A673 (cell line): ENCODE results near the gene TEX54. TPM values are rescaled to one million over a fixed set of nuclear protein-coding genes. Genes with fewer than 3 reads are reported as not detected.

Experiments
- BruUV-seq: library from RNA; stranded (reverse); fragments of 400-500 nt; replicated peaks from 2 replicates; lab custom pipeline; 2021; lab: Mats Ljungman, UMichigan
- CTCF ChIA-PET: fragments of 300-600 bp; sonication (Branson Sonifier 250); formaldehyde crosslinking; loops from one replicate; lab custom pipeline; 2022; ENCODE audit warnings: antibody characterized with exemption; lab: Charles Lee
- POLR2A ChIA-PET: fragments of 300-600 bp; sonication (Branson Sonifier 250); formaldehyde crosslinking; loops from one replicate; lab custom pipeline; 2022; ENCODE audit warnings: antibody characterized with exemption; ENCODE audit not compliant: low non-redundant PET; lab: Charles Lee
- DNase-seq: peaks from one replicate; pipeline ENCODE4 v3.0.0-alpha.2; 2015; ENCODE audit warnings: low spot score
- H3K27ac ChIP-seq: fragments of 200-600 bp; sonication (generic); 2 replicates; pipeline ENCODE4 v1.5.1; 2016; ENCODE audit warnings: mixed run types, low read depth, mild to moderate bottlenecking, mixed read lengths, antibody characterized with exemption, low read length; ENCODE audit not compliant: poor library complexity, severe bottlenecking
- H3K27me3 ChIP-seq: fragments of 200-600 bp; sonication (generic); replicated peaks from 2 replicates; pipeline ENCODE4 v1.6.1; 2017; ENCODE audit warnings: mixed run types, low read depth, mild to moderate bottlenecking, mixed read lengths, antibody characterized with exemption, low read length; ENCODE audit not compliant: insufficient read depth, poor library complexity
- H3K36me3 ChIP-seq: fragments of 200-600 bp; sonication (generic); 2 replicates; pipeline ENCODE4 v1.6.1; 2016; ENCODE audit warnings: mixed run types, mild to moderate bottlenecking, mixed read lengths, antibody characterized with exemption, low read length; ENCODE audit not compliant: insufficient read depth, poor library complexity, severe bottlenecking
- H3K4me1 ChIP-seq: fragments of 200-600 bp; sonication (generic); 2 replicates; pipeline ENCODE4 v1.6.1; 2017; ENCODE audit warnings: mixed run types, mild to moderate bottlenecking, mixed read lengths, antibody characterized with exemption, low read length; ENCODE audit not compliant: insufficient read depth, poor library complexity, severe bottlenecking
- H3K4me3 ChIP-seq: fragments of 200-600 bp; sonication (generic); 2 replicates; pipeline ENCODE4 v1.5.1; 2016; ENCODE audit warnings: low read depth, mixed run types, mild to moderate bottlenecking, mixed read lengths, low read length; ENCODE audit not compliant: poor library complexity, severe bottlenecking
- H3K9me3 ChIP-seq: fragments of 200-600 bp; sonication (generic); 2 replicates; pipeline ENCODE4 v1.6.1; 2016; ENCODE audit warnings: mixed run types, low read depth, mild to moderate bottlenecking, mixed read lengths, antibody characterized with exemption, low read length; ENCODE audit not compliant: poor library complexity, severe bottlenecking
- CTCF ChIP-seq: fragments of 300-800, 200-600 bp; sonication (generic); conservative IDR thresholded peaks from 2 replicates; pipeline ENCODE4 v1.5.1; 2017; ENCODE audit warnings: low read depth, mild to moderate bottlenecking, antibody characterized with exemption, low read length, moderate library complexity, mixed read lengths
- EZH2 ChIP-seq: fragments of 200-600 bp; sonication (generic); IDR thresholded peaks from 2 replicates; pipeline ENCODE4 v1.6.1; 2017; ENCODE audit warnings: borderline replicate concordance, low read depth, mild to moderate bottlenecking, mixed read lengths, antibody characterized with exemption, low read length; ENCODE audit not compliant: poor library complexity, severe bottlenecking
- intact Hi-C: fragments of 100-400 bp; cut with micrococcal nuclease; formaldehyde crosslinking; loops from one replicate; pipeline ENCODE4 v1.10.0; 2022; ENCODE audit not compliant: unreplicated experiment
- total RNA-seq: library from RNA; stranded (reverse); gene quantifications from 2 replicates; pipeline ENCODE4 v1.2.3, GENCODE V29; 2021

Gene TEX54
- total RNA-seq, 1 experiment from 2014 or later, result 0.77 TPM

GRCh38 chr11:62853279-62853965 lies 20.8 kb upstream of the TEX54 start:
- TF ChIP-seq EZH2 (no peak), CTCF (no peak)
- H3K27me3 ChIP-seq, result no peaks in the 10 kb centered on the region
- intact Hi-C loops, result loop anchor here (10.0 kb wide), 1 partner anchor 259 kb away; the partner anchor contains the start of gene TUT1
- H3K4me3 ChIP-seq, result peak overlapping the region; percentile 70
- no TSS peak for BruUV-seq
- H3K9me3 ChIP-seq, result no peaks in the 10 kb centered on the region
- no peak for DNase-seq
- H3K36me3 ChIP-seq, result peaks cover 42% of the 10 kb centered on the region
- peaks cover 8% of the 10 kb centered on the region for H3K4me1 ChIP-seq
- CTCF ChIA-PET, result no interaction called here
- H3K27ac ChIP-seq, result peak overlapping the region; percentile 92
- POLR2A ChIA-PET, result interaction anchor here (0.6 to 3.6 kb wide), 4 partner anchors 12 to 500 kb away, joined by 5 to 27 read pairs (median 7); partner anchors contain the start of gene HNRNPUL2

GRCh38 chr11:62852523-62853188 lies 20.0 kb upstream of the TEX54 start:
- TF ChIP-seq CTCF, result no peak
- Histone ChIP-seq H3K27me3 (no peaks in the 10 kb centered on the region), H3K4me1 (peaks cover 8% of the 10 kb centered on the region), H3K4me3 (peak overlapping the region; percentile 70), H3K9me3 (no peaks in the 10 kb centered on the region), H3K36me3 (peaks cover 42% of the 10 kb centered on the region), H3K27ac (peak overlapping the region; percentile 22)
- CTCF ChIA-PET, result no interaction called here
- BruUV-seq, result no TSS peak
- DNase-seq, result no peak
- POLR2A ChIA-PET, result interaction anchor here (1.1 to 2.0 kb wide), 2 partner anchors 11 to 29 kb away, joined by 3 to 9 read pairs; no protein-coding TSS in a partner anchor
- intact Hi-C loops, result loop anchor here (10.0 kb wide), 1 partner anchor 258 kb away; the partner anchor contains the start of gene TUT1

GRCh38 chr11:62851807-62852522 lies 19.3 kb upstream of the TEX54 start:
- Histone ChIP-seq H3K4me3 (peak overlapping the region; percentile 70), H3K36me3 (peaks cover 42% of the 10 kb centered on the region), H3K27me3 (no peaks in the 10 kb centered on the region), H3K4me1 (peaks cover 8% of the 10 kb centered on the region), H3K27ac (peak overlapping the region; percentile 9), H3K9me3 (no peaks in the 10 kb centered on the region)
- DNase-seq, result no peak
- ChIA-PET CTCF (no interaction called here), POLR2A (interaction anchor here (1.1 to 2.0 kb wide), 2 partner anchors 11 to 30 kb away, joined by 3 to 9 read pairs; no protein-coding TSS in a partner anchor)
- BruUV-seq, result no TSS peak
- TF ChIP-seq EZH2 (no peak), CTCF (no peak)
- intact Hi-C loops, result loop anchor here (10.0 kb wide), 1 partner anchor 257 kb away; the partner anchor contains the start of gene TUT1
